ENCODE data around the gene RBM39. TPM values are rescaled to one million over a fixed set of nuclear protein-coding genes. Genes with fewer than 3 reads are reported as not detected.

The RBM39 gene
- total RNA-seq, 1 donor from 2014 or later = 370 TPM

DNA sequence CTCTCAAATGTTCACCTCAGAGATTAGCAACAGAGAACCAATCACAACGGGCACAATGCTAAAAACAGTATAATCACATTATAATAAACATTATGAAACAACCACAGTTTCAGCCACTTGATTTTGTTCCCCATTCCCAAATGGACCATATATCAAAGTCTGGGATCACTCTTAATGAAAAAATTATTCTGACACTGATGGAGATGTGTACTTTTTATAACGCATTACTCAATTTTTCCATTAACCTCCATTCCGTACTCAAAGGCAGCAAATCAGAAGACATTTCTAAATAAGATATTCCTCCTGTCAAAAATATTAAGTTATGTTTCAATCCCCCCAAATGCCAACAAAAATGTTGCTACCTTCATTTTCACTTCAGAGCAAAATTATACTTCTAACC lies 80.2 kb downstream of the RBM39 start:
- no peak for DNase-seq (ENCODE audit: extremely low spot score in 2 of 2)
- Histone ChIP-seq H3K4me3 (peak overlapping the region; percentile 7 to 96), H3K27ac (peak overlapping the region; percentile 100), H3K9me3 (no peaks in the 10 kb centered on the region), H3K4me1 (peaks cover 69% of the 10 kb centered on the region), H3K36me3 (no peaks in the 10 kb centered on the region), H3K27me3 (no peaks in the 10 kb centered on the region)
- intact Hi-C loops (cut with DNase I) = loop anchor here (1.0 kb wide), 1 partner anchor 61 kb away; no protein-coding TSS in a partner anchor
- TF ChIP-seq, protein P1, sequence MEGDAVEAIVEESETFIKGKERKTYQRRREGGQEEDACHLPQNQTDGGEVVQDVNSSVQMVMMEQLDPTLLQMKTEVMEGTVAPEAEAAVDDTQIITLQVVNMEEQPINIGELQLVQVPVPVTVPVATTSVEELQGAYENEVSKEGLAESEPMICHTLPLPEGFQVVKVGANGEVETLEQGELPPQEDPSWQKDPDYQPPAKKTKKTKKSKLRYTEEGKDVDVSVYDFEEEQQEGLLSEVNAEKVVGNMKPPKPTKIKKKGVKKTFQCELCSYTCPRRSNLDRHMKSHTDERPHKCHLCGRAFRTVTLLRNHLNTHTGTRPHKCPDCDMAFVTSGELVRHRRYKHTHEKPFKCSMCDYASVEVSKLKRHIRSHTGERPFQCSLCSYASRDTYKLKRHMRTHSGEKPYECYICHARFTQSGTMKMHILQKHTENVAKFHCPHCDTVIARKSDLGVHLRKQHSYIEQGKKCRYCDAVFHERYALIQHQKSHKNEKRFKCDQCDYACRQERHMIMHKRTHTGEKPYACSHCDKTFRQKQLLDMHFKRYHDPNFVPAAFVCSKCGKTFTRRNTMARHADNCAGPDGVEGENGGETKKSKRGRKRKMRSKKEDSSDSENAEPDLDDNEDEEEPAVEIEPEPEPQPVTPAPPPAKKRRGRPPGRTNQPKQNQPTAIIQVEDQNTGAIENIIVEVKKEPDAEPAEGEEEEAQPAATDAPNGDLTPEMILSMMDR (IDR thresholded peaks at IDR 0.05) = no peak
- no peak for TF ChIP-seq POLR2AphosphoS5 (IDR thresholded peaks at IDR 0.05; ENCODE audit: insufficient read depth in 1 of 2, low read depth in 1 of 2)
- no peak for TF ChIP-seq POLR2A (IDR thresholded peaks at IDR 0.05)

DNA sequence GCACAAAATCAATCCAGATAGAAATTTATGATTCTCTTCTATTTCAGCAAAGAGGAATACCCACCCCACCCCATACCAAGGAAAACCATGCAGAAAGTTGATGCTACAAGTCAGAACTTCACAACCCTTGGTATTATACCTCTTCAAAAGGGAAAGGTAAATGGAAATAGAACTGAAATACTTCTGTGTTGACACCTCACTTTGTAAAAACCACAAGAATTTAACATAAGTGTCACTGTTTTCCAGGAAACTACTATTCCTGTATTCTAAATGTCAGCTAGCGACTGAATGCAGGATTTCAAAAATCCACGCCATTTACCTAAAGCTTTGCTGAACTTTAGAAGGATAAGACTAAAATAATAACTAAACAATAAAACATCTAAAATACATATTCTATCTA lies 81.0 kb downstream of the RBM39 start:
- intact Hi-C loops (cut with DNase I) = no loop called here
- no peak for DNase-seq (ENCODE audit: extremely low spot score in 2 of 2)
- Histone ChIP-seq H3K4me3 (peak overlapping the region; percentile 7 to 12), H3K27ac (peak overlapping the region; percentile 37), H3K4me1 (peaks cover 74% of the 10 kb centered on the region), H3K36me3 (no peaks in the 10 kb centered on the region), H3K9me3 (no peaks in the 10 kb centered on the region), H3K27me3 (no peaks in the 10 kb centered on the region)
- TF ChIP-seq POLR2A (IDR thresholded peaks at IDR 0.05) (no peak), POLR2AphosphoS5 (IDR thresholded peaks at IDR 0.05; ENCODE audit: insufficient read depth in 1 of 2, low read depth in 1 of 2) (no peak)
- TF ChIP-seq, protein P1 (IDR thresholded peaks at IDR 0.05) = no peak

DNA sequence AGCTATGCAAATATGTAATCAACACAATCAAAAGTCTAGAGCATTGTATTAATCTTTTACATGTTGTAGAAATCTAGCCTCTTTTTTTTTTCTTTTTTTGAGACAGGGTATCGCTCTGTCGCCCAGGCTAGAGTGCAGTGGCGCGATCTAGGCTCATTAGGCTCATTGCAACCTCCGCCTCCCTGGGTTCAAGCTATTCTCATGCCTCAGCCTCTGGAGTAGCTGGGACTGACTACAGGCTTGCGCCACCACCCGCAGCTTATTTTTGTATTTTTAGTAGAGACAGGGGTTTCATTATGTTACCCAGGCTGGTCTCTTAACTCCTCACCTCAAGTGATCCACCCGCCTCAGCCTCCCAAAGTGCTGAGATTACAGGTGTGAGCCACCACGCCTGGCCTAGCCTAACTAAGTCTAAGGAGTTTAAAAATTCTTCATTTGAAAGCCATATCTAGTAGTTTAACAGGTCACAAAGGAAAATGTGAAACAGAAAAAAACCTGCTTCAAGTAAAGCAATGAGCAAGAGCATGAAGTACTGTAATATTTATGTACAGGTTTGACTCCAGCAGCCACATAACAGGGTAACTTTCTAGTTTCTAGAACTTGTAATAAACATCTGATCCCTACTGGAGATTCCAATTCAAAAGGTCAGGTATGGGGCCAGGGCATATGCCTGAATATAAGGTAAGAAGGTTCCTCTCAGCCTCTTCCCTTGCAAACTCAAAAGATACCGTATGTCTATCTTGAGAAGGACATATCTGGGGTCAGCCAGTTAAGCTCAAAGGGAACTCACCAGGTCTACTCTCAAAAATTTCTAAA lies 81.7 kb downstream of the RBM39 start:
- H3K36me3 ChIP-seq = no peaks in the 10 kb centered on the region
- intact Hi-C loops (cut with DNase I) = no loop called here
- no peak overlapping the region for H3K4me3 ChIP-seq
- H3K9me3 ChIP-seq = no peaks in the 10 kb centered on the region
- peak overlapping the region; percentile 37 for H3K27ac ChIP-seq
- TF ChIP-seq, protein P1 (IDR thresholded peaks at IDR 0.05) = no peak
- TF ChIP-seq POLR2AphosphoS5 (IDR thresholded peaks at IDR 0.05; ENCODE audit: insufficient read depth in 1 of 2, low read depth in 1 of 2) (no peak), POLR2A (IDR thresholded peaks at IDR 0.05) (no peak)
- peaks cover 74% of the 10 kb centered on the region for H3K4me1 ChIP-seq
- DNase-seq (ENCODE audit: extremely low spot score in 2 of 2) = no peak
- no peaks in the 10 kb centered on the region for H3K27me3 ChIP-seq

DNA sequence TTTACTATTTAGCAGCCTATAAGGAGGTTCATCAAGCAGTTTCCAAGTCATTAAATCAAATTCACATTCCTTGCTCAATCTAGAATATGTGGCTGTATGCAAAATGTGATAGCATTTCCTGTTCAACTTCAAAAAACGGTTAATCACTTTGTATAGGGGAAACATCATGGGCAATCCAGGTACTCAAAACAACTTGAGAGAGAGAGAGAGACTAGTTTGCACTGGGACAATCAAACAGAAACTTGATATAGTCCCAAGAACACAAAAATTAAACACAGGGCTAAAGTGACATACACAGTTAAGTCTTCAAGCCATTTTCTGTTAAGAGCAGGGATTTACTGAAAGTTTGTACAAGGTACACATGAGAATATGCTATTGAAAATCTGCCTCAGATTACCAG lies 84.8 kb downstream of the RBM39 start:
- Histone ChIP-seq H3K27ac (no peak overlapping the region), H3K4me3 (no peak overlapping the region), H3K36me3 (peaks cover 0 to 30% of the 10 kb centered on the region in 2 donors), H3K4me1 (peaks cover 69% of the 10 kb centered on the region), H3K9me3 (no peaks in the 10 kb centered on the region), H3K27me3 (no peaks in the 10 kb centered on the region)
- TF ChIP-seq, protein P1 (IDR thresholded peaks at IDR 0.05) = no peak
- TF ChIP-seq POLR2A (IDR thresholded peaks at IDR 0.05) = no peak
- TF ChIP-seq POLR2AphosphoS5 (IDR thresholded peaks at IDR 0.05; ENCODE audit: insufficient read depth in 1 of 2, low read depth in 1 of 2) = no peak
- intact Hi-C loops (cut with DNase I) = no loop called here
- no peak for DNase-seq (ENCODE audit: extremely low spot score in 2 of 2)

DNA sequence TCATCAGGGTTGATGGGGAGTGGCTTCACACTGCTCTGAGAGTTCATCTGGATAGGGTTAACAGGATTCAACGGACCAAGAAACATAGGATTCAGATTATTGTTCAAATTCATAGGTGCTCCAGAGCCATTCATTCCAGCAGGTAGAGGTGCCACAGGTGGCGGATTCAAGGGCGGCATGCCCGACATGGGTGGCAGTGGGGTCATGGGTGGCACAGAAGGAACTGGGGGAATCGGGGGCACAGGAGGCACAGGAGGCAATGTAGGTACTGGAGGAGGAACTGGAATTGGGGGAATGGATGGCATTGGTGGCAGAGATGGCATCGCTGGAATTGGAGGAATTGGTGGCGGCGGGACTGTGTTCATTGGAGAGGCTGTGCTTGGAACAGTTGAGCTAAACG lies 87.6 kb downstream of the RBM39 start:
- Histone ChIP-seq H3K4me3 (no peak overlapping the region), H3K27me3 (no peaks in the 10 kb centered on the region), H3K4me1 (peaks cover 56% of the 10 kb centered on the region), H3K27ac (no peak overlapping the region), H3K9me3 (no peaks in the 10 kb centered on the region), H3K36me3 (peaks cover 0 to 30% of the 10 kb centered on the region in 2 donors)
- DNase-seq (ENCODE audit: extremely low spot score in 2 of 2) = no peak
- TF ChIP-seq POLR2AphosphoS5 (IDR thresholded peaks at IDR 0.05; ENCODE audit: insufficient read depth in 1 of 2, low read depth in 1 of 2) (no peak), POLR2A (IDR thresholded peaks at IDR 0.05) (no peak)
- TF ChIP-seq, protein P1 (IDR thresholded peaks at IDR 0.05) = no peak
- intact Hi-C loops (cut with DNase I) = no loop called here
